ENCODE results near the gene PRDM10. TPM values are rescaled to one million over a fixed set of nuclear protein-coding genes. Genes with fewer than 3 reads are reported as not detected.

PRDM10 gene
- total and polyA plus RNA-seq, 7 experiments from 2014 or later: 2.5 to 16.3 (median 13.4) TPM

- Mint-ChIP-seq H3K27ac (no peak overlapping the region), H3K9me3 (no peaks in the 10 kb centered on the region), H3K27me3 (no peaks in the 10 kb centered on the region), H3K4me3 (no peak overlapping the region), H3K4me1 (peaks cover 0 to 14% (median 5%) of the 10 kb centered on the region in 7 donors), H3K36me3 (peaks cover 0 to 17% (median 7%) of the 10 kb centered on the region in 5 donors)
- POLR2A ChIA-PET: interaction anchor here (0.6 kb wide), 2 partner anchors 8 to 12 kb away, joined by 3 read pairs; no protein-coding TSS in a partner anchor
- Histone ChIP-seq H3K27me3 (ENCODE audit: control insufficient read depth in 2 of 2, insufficient read depth in 2 of 2, low read length in 2 of 2) (no peaks in the 10 kb centered on the region), H3K4me3 (ENCODE audit: low read length) (no peak overlapping the region), H3K36me3 (ENCODE audit: control insufficient read depth in 2 of 3, insufficient read depth in 3 of 3, low read length in 3 of 3) (no peaks in the 10 kb centered on the region), H3K27ac (ENCODE audit: low read depth, low read length) (no peak overlapping the region), H3K4me1 (ENCODE audit: control insufficient read depth in 2 of 2, insufficient read depth in 2 of 2, low read length in 2 of 2) (no peaks in the 10 kb centered on the region), H3K9me3 (ENCODE audit: control insufficient read depth in 2 of 3, low read length in 3 of 3) (no peaks in the 10 kb centered on the region)
- DNase-seq (no peak), ATAC-seq (no peak)
- CTCF ChIA-PET: no interaction called here
- intact Hi-C loops (cut with micrococcal nuclease): no loop called here
Measured at GRCh38 chr11:129985823-129986222, 16.8 kb downstream of the PRDM10 start.

- Mint-ChIP-seq H3K27ac (no peak overlapping the region), H3K27me3 (no peaks in the 10 kb centered on the region), H3K9me3 (peaks cover 0 to 2% (median 0%) of the 10 kb centered on the region in 11 donors), H3K4me3 (no peak overlapping the region), H3K36me3 (peaks cover 0 to 37% (median 10%) of the 10 kb centered on the region in 5 donors), H3K4me1 (peaks cover 0 to 20% (median 9%) of the 10 kb centered on the region in 7 donors)
- no peak for DNase-seq
- no peaks in the 10 kb centered on the region for H3K36me3 ChIP-seq (ENCODE audit: control insufficient read depth in 2 of 3, insufficient read depth in 3 of 3, low read length in 3 of 3)
- intact Hi-C loops (cut with micrococcal nuclease): no loop called here
- no peaks in the 10 kb centered on the region for H3K4me1 ChIP-seq (ENCODE audit: control insufficient read depth in 2 of 2, insufficient read depth in 2 of 2, low read length in 2 of 2)
- no peaks in the 10 kb centered on the region for H3K9me3 ChIP-seq (ENCODE audit: control insufficient read depth in 2 of 3, low read length in 3 of 3)
- CTCF ChIA-PET: no interaction called here
- no peak for ATAC-seq
- H3K27ac ChIP-seq (ENCODE audit: low read depth, low read length): no peak overlapping the region
- no peaks in the 10 kb centered on the region for H3K27me3 ChIP-seq (ENCODE audit: control insufficient read depth in 2 of 2, insufficient read depth in 2 of 2, low read length in 2 of 2)
- POLR2A ChIA-PET: no interaction called here
- no peak overlapping the region for H3K4me3 ChIP-seq (ENCODE audit: low read length)
Measured at GRCh38 chr11:129980086-129980485, 22.5 kb downstream of the PRDM10 start.

- Histone ChIP-seq H3K9me3 (ENCODE audit: control insufficient read depth in 2 of 3, low read length in 3 of 3) (no peaks in the 10 kb centered on the region), H3K4me1 (ENCODE audit: control insufficient read depth in 2 of 2, insufficient read depth in 2 of 2, low read length in 2 of 2) (no peaks in the 10 kb centered on the region), H3K36me3 (ENCODE audit: control insufficient read depth in 2 of 3, insufficient read depth in 3 of 3, low read length in 3 of 3) (no peaks in the 10 kb centered on the region), H3K27ac (ENCODE audit: low read depth, low read length) (no peak overlapping the region), H3K4me3 (ENCODE audit: low read length) (no peak overlapping the region), H3K27me3 (ENCODE audit: control insufficient read depth in 2 of 2, insufficient read depth in 2 of 2, low read length in 2 of 2) (no peaks in the 10 kb centered on the region)
- peaks cover 0 to 2% (median 0%) of the 10 kb centered on the region in 11 donors for H3K9me3 Mint-ChIP-seq
- H3K27me3 Mint-ChIP-seq: no peaks in the 10 kb centered on the region
- H3K4me3 Mint-ChIP-seq: no peak overlapping the region
- DNase-seq (no peak), ATAC-seq (no peak)
- ChIA-PET CTCF (interaction anchor here (0.6 kb wide), 1 partner anchor 12 kb away, joined by 3 read pairs; no protein-coding TSS in a partner anchor), POLR2A (no interaction called here)
- intact Hi-C loops (cut with micrococcal nuclease): no loop called here
- H3K36me3 Mint-ChIP-seq: peaks cover 0 to 31% (median 8%) of the 10 kb centered on the region in 5 donors
- no peak overlapping the region for H3K27ac Mint-ChIP-seq
- peaks cover 0 to 15% (median 8%) of the 10 kb centered on the region in 7 donors for H3K4me1 Mint-ChIP-seq
Measured at GRCh38 chr11:129979046-129979605, 23.5 kb downstream of the PRDM10 start.

- H3K36me3 ChIP-seq (ENCODE audit: control insufficient read depth in 2 of 3, insufficient read depth in 3 of 3, low read length in 3 of 3): no peaks in the 10 kb centered on the region
- DNase-seq (no peak), ATAC-seq (no peak)
- no peak overlapping the region for H3K4me3 ChIP-seq (ENCODE audit: low read length)
- Mint-ChIP-seq H3K27ac (no peak overlapping the region), H3K4me1 (peaks cover 0 to 18% (median 11%) of the 10 kb centered on the region in 7 donors), H3K4me3 (no peak overlapping the region), H3K9me3 (peaks cover 0 to 2% (median 0%) of the 10 kb centered on the region in 11 donors), H3K36me3 (peaks cover 0 to 24% (median 9%) of the 10 kb centered on the region in 5 donors), H3K27me3 (no peaks in the 10 kb centered on the region)
- no peaks in the 10 kb centered on the region for H3K27me3 ChIP-seq (ENCODE audit: control insufficient read depth in 2 of 2, insufficient read depth in 2 of 2, low read length in 2 of 2)
- POLR2A ChIA-PET: no interaction called here
- CTCF ChIA-PET: no interaction called here
- H3K9me3 ChIP-seq (ENCODE audit: control insufficient read depth in 2 of 3, low read length in 3 of 3): no peaks in the 10 kb centered on the region
- no peaks in the 10 kb centered on the region for H3K4me1 ChIP-seq (ENCODE audit: control insufficient read depth in 2 of 2, insufficient read depth in 2 of 2, low read length in 2 of 2)
- intact Hi-C loops (cut with micrococcal nuclease): no loop called here
- no peak overlapping the region for H3K27ac ChIP-seq (ENCODE audit: low read depth, low read length)
Measured at GRCh38 chr11:129978447-129978846, 24.2 kb downstream of the PRDM10 start.

- CTCF ChIA-PET: no interaction called here
Measured at GRCh38 chr11:129976328-129976727, 26.3 kb downstream of the PRDM10 start.

GRCh38 chr11:129975543-129975942, 27.1 kb downstream of the PRDM10 start:
- Histone ChIP-seq H3K27ac (ENCODE audit: low read depth, low read length) (no peak overlapping the region), H3K4me1 (ENCODE audit: control insufficient read depth in 2 of 2, insufficient read depth in 2 of 2, low read length in 2 of 2) (no peaks in the 10 kb centered on the region), H3K36me3 (ENCODE audit: control insufficient read depth in 2 of 3, insufficient read depth in 3 of 3, low read length in 3 of 3) (no peaks in the 10 kb centered on the region), H3K9me3 (ENCODE audit: control insufficient read depth in 2 of 3, low read length in 3 of 3) (no peaks in the 10 kb centered on the region), H3K27me3 (ENCODE audit: control insufficient read depth in 2 of 2, insufficient read depth in 2 of 2, low read length in 2 of 2) (no peaks in the 10 kb centered on the region), H3K4me3 (ENCODE audit: low read length) (no peak overlapping the region)
- ATAC-seq: no peak
- Mint-ChIP-seq H3K4me1 (peaks cover 0 to 20% (median 14%) of the 10 kb centered on the region in 7 donors), H3K36me3 (peaks cover 0 to 31% (median 8%) of the 10 kb centered on the region in 5 donors), H3K4me3 (no peak overlapping the region), H3K27me3 (no peaks in the 10 kb centered on the region), H3K27ac (no peak overlapping the region), H3K9me3 (peaks cover 0 to 2% (median 0%) of the 10 kb centered on the region in 11 donors)
- intact Hi-C loops (cut with micrococcal nuclease): no loop called here
- CTCF ChIA-PET: no interaction called here
- DNase-seq: no peak
- POLR2A ChIA-PET: no interaction called here

More at GRCh38 chr11:129976328-129976727, 26.3 kb downstream of the PRDM10 start:
- Histone ChIP-seq H3K9me3 (ENCODE audit: control insufficient read depth in 2 of 3, low read length in 3 of 3) (no peaks in the 10 kb centered on the region), H3K27ac (ENCODE audit: low read depth, low read length) (no peak overlapping the region), H3K36me3 (ENCODE audit: control insufficient read depth in 2 of 3, insufficient read depth in 3 of 3, low read length in 3 of 3) (no peaks in the 10 kb centered on the region), H3K4me3 (ENCODE audit: low read length) (no peak overlapping the region), H3K4me1 (ENCODE audit: control insufficient read depth in 2 of 2, insufficient read depth in 2 of 2, low read length in 2 of 2) (no peaks in the 10 kb centered on the region), H3K27me3 (ENCODE audit: control insufficient read depth in 2 of 2, insufficient read depth in 2 of 2, low read length in 2 of 2) (no peaks in the 10 kb centered on the region)
- ATAC-seq: no peak
- H3K9me3 Mint-ChIP-seq: peaks cover 0 to 2% (median 0%) of the 10 kb centered on the region in 11 donors
- DNase-seq: no peak
- intact Hi-C loops (cut with micrococcal nuclease): no loop called here
- H3K36me3 Mint-ChIP-seq: peaks cover 0 to 24% (median 9%) of the 10 kb centered on the region in 5 donors
- H3K4me1 Mint-ChIP-seq: peaks cover 0 to 20% (median 14%) of the 10 kb centered on the region in 7 donors
- no peak overlapping the region for H3K4me3 Mint-ChIP-seq
- POLR2A ChIA-PET: no interaction called here
- no peaks in the 10 kb centered on the region for H3K27me3 Mint-ChIP-seq
- no peak overlapping the region for H3K27ac Mint-ChIP-seq

GRCh38 chr11:129974672-129975071, 28.0 kb downstream of the PRDM10 start:
- Mint-ChIP-seq H3K4me3 (no peak overlapping the region), H3K27me3 (no peaks in the 10 kb centered on the region), H3K9me3 (peaks cover 0 to 2% (median 0%) of the 10 kb centered on the region in 11 donors), H3K36me3 (peaks cover 0 to 35% (median 10%) of the 10 kb centered on the region in 5 donors), H3K27ac (no peak overlapping the region), H3K4me1 (peaks cover 0 to 19% (median 9%) of the 10 kb centered on the region in 7 donors)
- ATAC-seq: no peak
- ChIA-PET CTCF (no interaction called here), POLR2A (no interaction called here)
- H3K36me3 ChIP-seq (ENCODE audit: control insufficient read depth in 2 of 3, insufficient read depth in 3 of 3, low read length in 3 of 3): no peaks in the 10 kb centered on the region
- no peaks in the 10 kb centered on the region for H3K27me3 ChIP-seq (ENCODE audit: control insufficient read depth in 2 of 2, insufficient read depth in 2 of 2, low read length in 2 of 2)
- DNase-seq: no peak
- H3K27ac ChIP-seq (ENCODE audit: low read depth, low read length): no peak overlapping the region
- no peak overlapping the region for H3K4me3 ChIP-seq (ENCODE audit: low read length)
- no peaks in the 10 kb centered on the region for H3K4me1 ChIP-seq (ENCODE audit: control insufficient read depth in 2 of 2, insufficient read depth in 2 of 2, low read length in 2 of 2)
- intact Hi-C loops (cut with micrococcal nuclease): no loop called here
- no peaks in the 10 kb centered on the region for H3K9me3 ChIP-seq (ENCODE audit: control insufficient read depth in 2 of 3, low read length in 3 of 3)

Data from naive thymus-derived CD4-positive, alpha-beta T cell (primary cell).